SK-N-SH (cell line): Measurements from ENCODE around the gene TMEM232. TPM values are rescaled to one million over a fixed set of nuclear protein-coding genes. Genes with fewer than 3 reads are reported as not detected.

Experiments used
- CTCF ChIA-PET: fragments of 300-600, 350-600 bp; formaldehyde crosslinking; extraction: SDS; loops from one replicate; lab custom pipeline; 2021; lab: Yijun Ruan, JAX
- POLR2A ChIA-PET: fragments of 350-600 bp; sonication (Branson Sonifier 250); formaldehyde crosslinking; extraction: SDS; loops from one replicate; lab custom pipeline; 2020; ENCODE audit warnings: antibody characterized with exemption, inconsistent platforms; lab: Yijun Ruan, JAX
- DNase-seq: peaks from one replicate; pipeline ENCODE4 v3.0.0; 2012
- H2AFZ ChIP-seq: fragments of 200-600 bp; sonication (generic); 2 replicates; pipeline ENCODE4 v1.8.1; 2016; ENCODE audit warnings: antibody characterized with exemption, mild to moderate bottlenecking, low read depth
- H3F3A ChIP-seq: fragments of 200-600 bp; sonication (generic); replicated peaks from 2 replicates; pipeline ENCODE3; 2016; ENCODE audit warnings: antibody characterized with exemption, mild to moderate bottlenecking; ENCODE audit not compliant: insufficient read depth
- H3K27ac ChIP-seq, 2 experiments: fragments of 200-500 bp in 1 of 2; fragments of 200-600 bp in 1 of 2; sonication (Bioruptor generic) in 1 of 2; sonication (generic), shearing (Covaris generic) in 1 of 2; 2 replicates each; pipeline versions ENCODE4 v1.5.1 to v1.6.1; 2014 to 2016; ENCODE audit warnings: low read depth in 2 of 2, inconsistent platforms in 1 of 2, low read length in 1 of 2, mild to moderate bottlenecking in 1 of 2, mixed read lengths in 1 of 2
- H3K27me3 ChIP-seq: fragments of 200-600 bp; sonication (generic), shearing (Covaris generic); 2 replicates; pipeline ENCODE4 v1.6.1; 2016; ENCODE audit warnings: mixed run types; ENCODE audit not compliant: insufficient read depth
- H3K36me3 ChIP-seq, 2 experiments: fragments of 200-500 bp in 1 of 2; fragments of 200-600 bp in 1 of 2; sonication (Bioruptor generic) in 1 of 2; sonication (generic) in 1 of 2; replicated peaks in 1 of 2; 2 replicates each; pipeline versions ENCODE3 to v1.5.1; 2014 to 2016; ENCODE audit warnings: low read length in 1 of 2, mild to moderate bottlenecking in 1 of 2; ENCODE audit not compliant: insufficient read depth in 2 of 2, control insufficient read depth in 1 of 2
- H3K4me1 ChIP-seq, 2 experiments: fragments of 200-500 bp in 1 of 2; fragments of 200-600 bp in 1 of 2; sonication (Bioruptor generic) in 1 of 2; sonication (generic), shearing (Covaris generic) in 1 of 2; 2 replicates each; pipeline versions ENCODE4 v1.5.1 to v1.6.1; 2014 to 2016; ENCODE audit warnings: low read depth in 1 of 2, low read length in 1 of 2, mixed run types in 1 of 2; ENCODE audit not compliant: insufficient read depth in 2 of 2, control insufficient read depth in 1 of 2
- H3K4me2 ChIP-seq: fragments of 200-600 bp; sonication (generic), shearing (Covaris generic); 2 replicates; pipeline ENCODE4 v1.6.1; 2017; ENCODE audit warnings: mixed run types
- H3K4me3 ChIP-seq, 2 experiments: fragments of 200-500 bp in 1 of 2; fragments of 200-600 bp in 1 of 2; sonication (Bioruptor generic) in 1 of 2; sonication (generic), shearing (Covaris generic) in 1 of 2; 2 replicates each; pipeline versions ENCODE4 v1.5.1 to v1.8.1; 2014 to 2016; ENCODE audit warnings: low read depth in 2 of 2, inconsistent platforms in 1 of 2, low read length in 1 of 2, mild to moderate bottlenecking in 1 of 2, mixed read lengths in 1 of 2, moderate library complexity in 1 of 2
- H3K79me2 ChIP-seq: fragments of 200-600 bp; sonication (generic); 2 replicates; pipeline ENCODE4 v1.8.1; 2017; ENCODE audit warnings: mild to moderate bottlenecking; ENCODE audit not compliant: insufficient read depth
- H3K9ac ChIP-seq: fragments of 200-600 bp; sonication (generic); 2 replicates; pipeline ENCODE4 v1.6.1; 2017; ENCODE audit warnings: mixed run types
- H3K9me2 ChIP-seq: fragments of 200-600 bp; sonication (generic); 2 replicates; pipeline ENCODE4 v1.6.1; 2017; ENCODE audit warnings: mixed run types
- H3K9me3 ChIP-seq: fragments of 200-600 bp; sonication (generic); 2 replicates; pipeline ENCODE4 v1.6.1; 2017; ENCODE audit warnings: mixed run types, mild to moderate bottlenecking, moderate library complexity
- H4K20me1 ChIP-seq: fragments of 200-600 bp; sonication (generic); 2 replicates; pipeline ENCODE4 v1.6.1; 2017; ENCODE audit warnings: mild to moderate bottlenecking, mixed run types; ENCODE audit not compliant: insufficient read depth
- EP300 ChIP-seq, 2 experiments: IDR thresholded peaks; 2 replicates each; pipeline versions ENCODE4 v1.4.0 to v1.6.1; 2012; ENCODE audit warnings: borderline replicate concordance in 1 of 2, low read depth in 1 of 2, low read length in 1 of 2
- FOSL2 ChIP-seq: IDR thresholded peaks from 2 replicates; pipeline ENCODE4 v1.4.0; 2012; ENCODE audit warnings: low read depth, mild to moderate bottlenecking, moderate library complexity, borderline replicate concordance
- FOXJ3 ChIP-seq: sonication (generic); formaldehyde crosslinking; IDR thresholded peaks from 2 replicates; pipeline ENCODE4 v1.5.1; 2020; ENCODE audit warnings: mild to moderate bottlenecking, missing genetic modification reagents
- FOXM1 ChIP-seq: IDR thresholded peaks from 2 replicates; pipeline ENCODE4 v1.4.0; 2012; ENCODE audit warnings: low read depth, mild to moderate bottlenecking
- JUND ChIP-seq: IDR thresholded peaks from 2 replicates; pipeline ENCODE4 v1.4.0; 2012
- MEF2A ChIP-seq: IDR thresholded peaks from 2 replicates; pipeline ENCODE4 v1.4.0; 2012; ENCODE audit warnings: low read depth, borderline replicate concordance
- NRF1 ChIP-seq: IDR thresholded peaks from 2 replicates; pipeline ENCODE4 v1.6.1; 2012; ENCODE audit warnings: low read depth, mild to moderate bottlenecking, low read length
- POLR2AphosphoS5 ChIP-seq: IDR thresholded peaks from 2 replicates; pipeline ENCODE4 v1.6.1; 2012; ENCODE audit warnings: low read depth, low read length
- RAD21 ChIP-seq: IDR thresholded peaks from 2 replicates; pipeline ENCODE4 v1.6.1; 2012; ENCODE audit warnings: mild to moderate bottlenecking, low read length
- RCOR1 ChIP-seq: fragments of 150-350 bp; IDR thresholded peaks from 2 replicates; pipeline ENCODE4 v1.6.1; 2017; ENCODE audit warnings: antibody characterized with exemption, low read length
- RFX5 ChIP-seq: IDR thresholded peaks from 2 replicates; pipeline ENCODE4 v1.6.1; 2012; ENCODE audit warnings: mild to moderate bottlenecking, improper control_type of control experiment, low read length
- RXRA ChIP-seq: IDR thresholded peaks from 2 replicates; pipeline ENCODE4 v1.4.0; 2012; ENCODE audit warnings: low read depth, mild to moderate bottlenecking, borderline replicate concordance
- SMC3 ChIP-seq: IDR thresholded peaks from 2 replicates; pipeline ENCODE4 v1.6.1; 2012; ENCODE audit warnings: low read depth, low read length, improper control_type of control experiment
- TCF12 ChIP-seq: IDR thresholded peaks from 2 replicates; pipeline ENCODE4 v1.4.0; 2012
- ZBTB33 ChIP-seq: IDR thresholded peaks from 2 replicates; pipeline ENCODE4 v1.4.0; 2012; ENCODE audit warnings: low read depth, borderline replicate concordance
- WGBS: methylation state at CpG from one replicate; pipeline ENCODE4 v1.1.6; 2017; ENCODE audit warnings: low lambda C conversion rate; 5-methylcytosine and 5-hydroxymethylcytosine counted together
- polyA plus RNA-seq, 3 experiments: library from polyadenylated mRNA; depleted of rRNA; stranded (reverse); fragments of >200 nt; gene quantifications; 2 replicates each; pipeline ENCODE4 v1.2.3, GENCODE V29; 2012
- TF ChIP-seq, protein P1 (sequence below): IDR thresholded peaks from 2 replicates; pipeline ENCODE4 v1.4.0; 2012; ENCODE audit warnings: low read depth
- TF ChIP-seq, protein P2 (sequence below): IDR thresholded peaks from 2 replicates; pipeline ENCODE4; 2012
- TF ChIP-seq, protein P3 (sequence below): IDR thresholded peaks from 2 replicates; pipeline ENCODE4 v1.4.0; 2012; ENCODE audit warnings: low read depth, borderline replicate concordance
- TF ChIP-seq, protein P4 (sequence below): fragments of 150-350 bp; IDR thresholded peaks from 2 replicates; pipeline ENCODE4 v1.6.1; 2017; ENCODE audit warnings: antibody characterized with exemption, low read length, low read depth, borderline replicate concordance
- TF ChIP-seq, protein P5 (sequence below): fragments of 150-350 bp; IDR thresholded peaks from 2 replicates; pipeline ENCODE4 v1.6.1; 2016; ENCODE audit warnings: mild to moderate bottlenecking, low read depth, low read length

The TMEM232 gene
- polyA plus RNA-seq, 1 of the 3 experiments (the other 2 are of a cell fraction), result 0.66 TPM

DNA sequence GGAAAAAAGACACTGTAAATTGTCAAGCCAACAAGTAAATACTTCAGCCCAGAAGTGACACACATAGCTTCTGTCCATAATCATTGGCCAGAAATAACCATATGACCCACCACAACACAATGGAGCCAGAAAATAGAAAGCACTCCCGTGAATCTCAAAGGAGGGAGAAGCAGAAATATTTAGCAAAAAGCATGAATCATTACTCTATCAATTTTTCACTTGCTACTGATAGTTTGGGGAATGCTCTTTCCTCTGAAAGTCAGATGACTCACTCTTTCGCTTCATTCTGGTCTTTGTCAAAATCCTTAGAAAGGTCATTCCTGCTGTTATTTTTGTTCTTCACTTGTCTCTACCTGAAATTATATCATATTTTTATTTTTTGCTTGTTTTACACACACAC lies 312.6 kb downstream of the TMEM232 start (continued):
- TF ChIP-seq, protein P1, sequence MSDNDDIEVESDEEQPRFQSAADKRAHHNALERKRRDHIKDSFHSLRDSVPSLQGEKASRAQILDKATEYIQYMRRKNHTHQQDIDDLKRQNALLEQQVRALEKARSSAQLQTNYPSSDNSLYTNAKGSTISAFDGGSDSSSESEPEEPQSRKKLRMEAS, result no peak
- TF ChIP-seq TCF12 (peak; percentile 99), FOSL2 (peak; percentile 96), RFX5 (no peak), RCOR1 (no peak), JUND (peak; percentile 98), SMC3 (no peak), RXRA (peak; percentile 81; the same call in 1 of the 2 replicates), MEF2A (peak; percentile 94), EP300 (IDR thresholded peaks at IDR 0.05; ENCODE audit: borderline replicate concordance in 1 of 2, low read depth in 1 of 2, low read length in 1 of 2) (peak; percentile 44 to 94; a peak in 2 of 4 replicates), POLR2AphosphoS5 (peak; percentile 66; the same call in 1 of the 2 replicates), FOXJ3 (no peak), RAD21 (no peak), ZBTB33 (peak; percentile 65; the same call in 1 of the 2 replicates)
- TF ChIP-seq, protein P2, sequence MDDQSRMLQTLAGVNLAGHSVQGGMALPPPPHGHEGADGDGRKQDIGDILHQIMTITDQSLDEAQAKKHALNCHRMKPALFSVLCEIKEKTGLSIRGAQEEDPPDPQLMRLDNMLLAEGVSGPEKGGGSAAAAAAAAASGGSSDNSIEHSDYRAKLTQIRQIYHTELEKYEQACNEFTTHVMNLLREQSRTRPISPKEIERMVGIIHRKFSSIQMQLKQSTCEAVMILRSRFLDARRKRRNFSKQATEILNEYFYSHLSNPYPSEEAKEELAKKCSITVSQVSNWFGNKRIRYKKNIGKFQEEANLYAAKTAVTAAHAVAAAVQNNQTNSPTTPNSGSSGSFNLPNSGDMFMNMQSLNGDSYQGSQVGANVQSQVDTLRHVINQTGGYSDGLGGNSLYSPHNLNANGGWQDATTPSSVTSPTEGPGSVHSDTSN, result peak; percentile 94
- TF ChIP-seq, protein P3, sequence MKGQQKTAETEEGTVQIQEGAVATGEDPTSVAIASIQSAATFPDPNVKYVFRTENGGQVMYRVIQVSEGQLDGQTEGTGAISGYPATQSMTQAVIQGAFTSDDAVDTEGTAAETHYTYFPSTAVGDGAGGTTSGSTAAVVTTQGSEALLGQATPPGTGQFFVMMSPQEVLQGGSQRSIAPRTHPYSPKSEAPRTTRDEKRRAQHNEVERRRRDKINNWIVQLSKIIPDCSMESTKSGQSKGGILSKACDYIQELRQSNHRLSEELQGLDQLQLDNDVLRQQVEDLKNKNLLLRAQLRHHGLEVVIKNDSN, result peak; percentile 65
- TF ChIP-seq, protein P4, sequence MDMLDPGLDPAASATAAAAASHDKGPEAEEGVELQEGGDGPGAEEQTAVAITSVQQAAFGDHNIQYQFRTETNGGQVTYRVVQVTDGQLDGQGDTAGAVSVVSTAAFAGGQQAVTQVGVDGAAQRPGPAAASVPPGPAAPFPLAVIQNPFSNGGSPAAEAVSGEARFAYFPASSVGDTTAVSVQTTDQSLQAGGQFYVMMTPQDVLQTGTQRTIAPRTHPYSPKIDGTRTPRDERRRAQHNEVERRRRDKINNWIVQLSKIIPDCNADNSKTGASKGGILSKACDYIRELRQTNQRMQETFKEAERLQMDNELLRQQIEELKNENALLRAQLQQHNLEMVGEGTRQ, result no peak

DNA sequence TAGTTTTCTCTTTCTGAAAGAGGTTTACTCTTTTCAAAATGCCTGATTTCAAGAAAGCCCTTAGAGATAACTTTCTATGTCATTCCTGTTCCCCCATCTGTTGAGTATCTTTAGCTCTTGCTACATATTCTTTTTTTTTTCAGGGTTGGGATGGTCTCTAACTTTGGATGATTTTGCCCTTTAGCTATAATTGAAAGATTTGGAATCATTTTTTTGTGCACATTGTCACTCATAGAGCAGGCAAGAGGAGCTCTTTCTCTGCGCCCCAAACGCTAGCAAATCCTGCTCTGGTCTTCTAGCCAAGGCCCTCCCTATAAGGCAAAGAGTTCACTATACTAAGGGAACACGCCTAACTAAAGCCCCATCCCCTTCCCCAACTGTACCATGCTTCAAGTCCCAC lies 316.9 kb downstream of the TMEM232 start:
- Histone ChIP-seq H2AFZ (no peak overlapping the region), H3K79me2 (no peaks in the 10 kb centered on the region), H3K9me2 (no peaks in the 10 kb centered on the region), H3K36me3 (no peaks in the 10 kb centered on the region), H4K20me1 (no peaks in the 10 kb centered on the region), H3K27me3 (no peaks in the 10 kb centered on the region), H3K9me3 (no peaks in the 10 kb centered on the region), H3K4me2 (no peak overlapping the region), H3K4me3 (no peak overlapping the region), H3K4me1 (no peaks in the 10 kb centered on the region; a peak in 1 of 4 replicates), H3F3A (peaks cover 11% of the 10 kb centered on the region), H3K9ac (no peak overlapping the region), H3K27ac (no peak overlapping the region)
- 79% methylated on average over 3 of the region's 3 CpGs for WGBS
- no peak for DNase-seq
- POLR2A ChIA-PET, result no interaction called here
- CTCF ChIA-PET, result interaction anchor here (1.2 kb wide), 2 partner anchors 10 to 31 kb away, joined by 3 to 4 read pairs; no protein-coding TSS in a partner anchor
- TF ChIP-seq EP300 (IDR thresholded peaks at IDR 0.05; ENCODE audit: borderline replicate concordance in 1 of 2, low read depth in 1 of 2, low read length in 1 of 2), result no peak
- TF ChIP-seq, protein P4, result no peak
- no peak for TF ChIP-seq ZBTB33
- TF ChIP-seq SMC3, result no peak
- TF ChIP-seq, protein P3, result no peak
- TF ChIP-seq, protein P5, sequence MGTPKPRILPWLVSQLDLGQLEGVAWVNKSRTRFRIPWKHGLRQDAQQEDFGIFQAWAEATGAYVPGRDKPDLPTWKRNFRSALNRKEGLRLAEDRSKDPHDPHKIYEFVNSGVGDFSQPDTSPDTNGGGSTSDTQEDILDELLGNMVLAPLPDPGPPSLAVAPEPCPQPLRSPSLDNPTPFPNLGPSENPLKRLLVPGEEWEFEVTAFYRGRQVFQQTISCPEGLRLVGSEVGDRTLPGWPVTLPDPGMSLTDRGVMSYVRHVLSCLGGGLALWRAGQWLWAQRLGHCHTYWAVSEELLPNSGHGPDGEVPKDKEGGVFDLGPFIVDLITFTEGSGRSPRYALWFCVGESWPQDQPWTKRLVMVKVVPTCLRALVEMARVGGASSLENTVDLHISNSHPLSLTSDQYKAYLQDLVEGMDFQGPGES, result no peak
- no peak for TF ChIP-seq NRF1
- TF ChIP-seq FOXM1, result no peak
